Stomach (tissue), 9 donors: ENCODE data around the gene USP8. TPM values are rescaled to one million over a fixed set of nuclear protein-coding genes. Genes with fewer than 3 reads are reported as not detected.
A peak's percentile ranks its signal among the peaks of the same experiment; 100 is the strongest.
"Not testable (repeated sequence)": the region's sequence is repeated elsewhere in the genome, so short reads cannot be mapped to it uniquely, and the experiment has no call there.

Source experiments
- DNase-seq, 2 donors: peaks; one replicate each; pipeline versions ENCODE4 v3.0.0 to v3.0.0-alpha.2; 2013 to 2019
- H3K27ac ChIP-seq, 5 donors: fragments of 200-600 bp in 4 of 5; sonication (generic) in 4 of 5; one replicate each; pipeline ENCODE4 v1.5.1; 2013 to 2019; ENCODE audit warnings: mild to moderate bottlenecking in 1 of 5, moderate library complexity in 1 of 5
- H3K27me3 ChIP-seq, 3 donors: fragments of 200-600 bp; sonication (generic); one replicate each; pipeline ENCODE4 v1.5.1; 2017 to 2019; ENCODE audit warnings: mixed run types in 1 of 3
- H3K36me3 ChIP-seq, 4 donors: fragments of 200-600 bp; sonication (generic); 1 replicate in 3 of 4; 2 replicates in 1 of 4; pipeline ENCODE4 v1.5.1; 2016 to 2019
- H3K4me1 ChIP-seq, 4 donors: fragments of 200-600 bp; sonication (generic); one replicate each; pipeline ENCODE4 v1.5.1; 2016 to 2019
- H3K4me3 ChIP-seq, 4 donors: fragments of 200-600 bp; sonication (generic) in 3 of 4; one replicate each; pipeline ENCODE4 v1.5.1; 2016 to 2019; ENCODE audit warnings: mild to moderate bottlenecking in 1 of 4
- H3K9me3 ChIP-seq, 4 donors: fragments of 200-600 bp; sonication (generic); one replicate each; pipeline ENCODE4 v1.5.1; 2016 to 2019
- EP300 ChIP-seq: sonication (generic); formaldehyde crosslinking; IDR thresholded peaks from one replicate; pipeline ENCODE4 v1.6.1; 2017; ENCODE audit warnings: antibody characterized with exemption
- POLR2A ChIP-seq, 4 donors: fragments of 450-650 bp; IDR thresholded peaks; one replicate each; pipeline ENCODE4 v1.6.1; 2016; ENCODE audit warnings: antibody characterized with exemption in 4 of 4, control low read depth in 2 of 4, mild to moderate bottlenecking in 1 of 4, moderate library complexity in 1 of 4
- POLR2AphosphoS5 ChIP-seq, 3 donors: sonication (generic); formaldehyde crosslinking; IDR thresholded peaks; one replicate each; pipeline ENCODE4 v1.6.1; 2016; ENCODE audit warnings: antibody characterized with exemption in 3 of 3
- WGBS, 5 donors: extraction: QIAGEN DNeasy Blood & Tissue Kit in 3 of 5; methylation state at CpG; one replicate each; pipeline versions ENCODE4 v1.1.5 to v1.1.7; 2013 to 2018; 5-methylcytosine and 5-hydroxymethylcytosine counted together
- intact Hi-C: fragments of 100-400 bp; cut with DNase I; formaldehyde crosslinking; loops from one replicate; pipeline ENCODE4 v1.15.1; 2023; ENCODE audit warnings: low total_unique reads
- polyA plus RNA-seq, 3 donors: library from polyadenylated mRNA; stranded (reverse); fragments of 200-250 nt; gene quantifications; one replicate each; pipeline ENCODE4 v1.2.3, GENCODE V29; 2013
- total RNA-seq, 5 donors: library from RNA; depleted of rRNA; stranded (reverse); fragments of >200 nt; gene quantifications; one replicate each; pipeline versions ENCODE4 v1.1.0 to v1.2.3, GENCODE V29; 2014 to 2016
- TF ChIP-seq, protein P1 (sequence below), 7 experiments: fragments of 450-650 bp in 4 of 7; fragments of 200-600 bp in 3 of 7; sonication (generic) in 3 of 7; IDR thresholded peaks; one replicate each; pipeline ENCODE4 v1.5.1; 2016 to 2019; ENCODE audit warnings: antibody characterized with exemption in 7 of 7, control low read depth in 2 of 7, mild to moderate bottlenecking in 1 of 7
- donor health status: healthy with polysubstance abuse.
- donor health status: Bipolar disorder and iron deficiency.
- donor health status: healthy.

The USP8 gene
- total and polyA plus RNA-seq, 8 donors: 13.7 to 73.9 (median 30.1) TPM

DNA sequence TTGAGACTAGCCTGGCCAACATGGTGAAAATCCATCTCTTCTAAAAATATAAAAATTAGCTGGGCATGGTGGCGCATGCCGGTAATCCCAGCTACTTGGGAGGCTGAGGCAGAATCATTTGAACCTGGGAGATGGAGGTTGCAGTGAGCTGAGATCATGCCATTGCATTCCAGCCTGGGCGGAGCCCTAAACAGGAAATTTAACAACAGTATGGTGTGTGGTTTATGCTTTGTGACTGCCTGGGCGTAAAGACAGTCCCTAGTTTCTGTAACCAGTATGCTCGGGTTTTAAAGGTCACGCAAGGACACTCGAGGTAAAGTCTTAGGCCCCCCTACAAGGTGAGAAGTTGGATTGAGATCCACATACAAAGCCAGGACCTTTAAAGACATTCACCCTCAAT, 78.9 kb downstream of the USP8 start:
- H3K9me3 ChIP-seq: no peaks in the 10 kb centered on the region
- 87 to 94% (median 93%) methylated on average over 7 of the region's 7 CpGs for WGBS, 5 donors
- H3K4me1 ChIP-seq: no peaks in the 10 kb centered on the region
- intact Hi-C loops: no loop called here
- H3K27ac ChIP-seq: no peak overlapping the region
- peaks cover 29 to 65% (median 61%) of the 10 kb centered on the region in 4 donors for H3K36me3 ChIP-seq
- DNase-seq: no peak
- no peak for TF ChIP-seq EP300
- TF ChIP-seq POLR2AphosphoS5 (IDR thresholded peaks at IDR 0.05): no peak
- no peak for TF ChIP-seq POLR2A (IDR thresholded peaks at IDR 0.05)
- TF ChIP-seq, protein P1, sequence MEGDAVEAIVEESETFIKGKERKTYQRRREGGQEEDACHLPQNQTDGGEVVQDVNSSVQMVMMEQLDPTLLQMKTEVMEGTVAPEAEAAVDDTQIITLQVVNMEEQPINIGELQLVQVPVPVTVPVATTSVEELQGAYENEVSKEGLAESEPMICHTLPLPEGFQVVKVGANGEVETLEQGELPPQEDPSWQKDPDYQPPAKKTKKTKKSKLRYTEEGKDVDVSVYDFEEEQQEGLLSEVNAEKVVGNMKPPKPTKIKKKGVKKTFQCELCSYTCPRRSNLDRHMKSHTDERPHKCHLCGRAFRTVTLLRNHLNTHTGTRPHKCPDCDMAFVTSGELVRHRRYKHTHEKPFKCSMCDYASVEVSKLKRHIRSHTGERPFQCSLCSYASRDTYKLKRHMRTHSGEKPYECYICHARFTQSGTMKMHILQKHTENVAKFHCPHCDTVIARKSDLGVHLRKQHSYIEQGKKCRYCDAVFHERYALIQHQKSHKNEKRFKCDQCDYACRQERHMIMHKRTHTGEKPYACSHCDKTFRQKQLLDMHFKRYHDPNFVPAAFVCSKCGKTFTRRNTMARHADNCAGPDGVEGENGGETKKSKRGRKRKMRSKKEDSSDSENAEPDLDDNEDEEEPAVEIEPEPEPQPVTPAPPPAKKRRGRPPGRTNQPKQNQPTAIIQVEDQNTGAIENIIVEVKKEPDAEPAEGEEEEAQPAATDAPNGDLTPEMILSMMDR (IDR thresholded peaks at IDR 0.05): no peak
- no peak overlapping the region for H3K4me3 ChIP-seq
- H3K27me3 ChIP-seq: no peaks in the 10 kb centered on the region

DNA sequence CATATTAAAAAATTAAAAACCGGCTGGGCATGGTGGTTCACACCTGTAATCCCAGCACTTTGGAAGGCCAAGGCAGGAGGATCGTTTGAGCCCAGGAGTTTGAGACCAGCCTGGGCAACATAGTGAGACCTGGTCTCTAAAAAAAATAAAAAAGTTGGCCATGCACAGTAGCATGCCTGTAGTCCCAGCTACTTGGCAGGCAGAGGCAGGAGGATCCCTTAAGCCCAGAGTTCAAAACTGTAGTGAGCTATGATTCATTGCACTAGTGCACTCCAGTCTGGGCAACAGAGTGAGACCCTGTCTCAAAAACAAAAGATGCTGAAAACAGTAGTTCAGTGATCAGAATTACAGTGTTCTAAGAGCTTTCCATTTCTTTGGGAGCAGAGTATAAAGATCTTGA, 81.5 kb downstream of the USP8 start:
- H3K4me3 ChIP-seq, H3K9me3 ChIP-seq, H3K27me3 ChIP-seq, intact Hi-C loops, DNase-seq, H3K4me1 ChIP-seq, H3K27ac ChIP-seq: not testable (repeated sequence)
- peaks cover 12 to 40% (median 36%) of the 10 kb centered on the region in 4 donors for H3K36me3 ChIP-seq
- WGBS, 5 donors: 80 to 95% (median 83%) methylated on average over 2 of the region's 2 CpGs

DNA sequence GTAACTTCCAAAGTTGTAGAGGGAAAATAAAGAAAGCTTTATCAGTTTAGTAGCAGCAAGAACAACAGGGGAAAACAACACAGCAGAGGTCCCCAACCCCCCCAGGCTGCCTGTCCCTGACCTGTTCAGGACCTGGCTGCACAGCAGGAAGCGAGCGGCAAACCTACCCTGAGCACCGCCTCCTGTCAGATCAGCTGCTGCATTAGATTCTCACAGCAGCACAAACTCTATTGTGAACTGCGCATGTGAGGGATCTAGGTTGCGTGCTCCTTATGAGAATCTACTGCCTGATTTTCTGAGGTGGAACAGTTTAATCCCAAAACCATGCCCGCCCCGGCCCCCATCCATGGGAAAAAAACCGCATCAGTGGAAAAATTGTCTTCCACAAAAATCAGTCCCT, 81.9 kb downstream of the USP8 start:
- intact Hi-C loops: no loop called here
- WGBS, 5 donors: 63 to 71% (median 68%) methylated on average over 8 of the region's 8 CpGs
- Histone ChIP-seq H3K4me3 (no peak overlapping the region), H3K36me3 (peaks cover 11 to 35% (median 32%) of the 10 kb centered on the region in 4 donors), H3K27ac (no peak overlapping the region), H3K4me1 (no peaks in the 10 kb centered on the region), H3K9me3 (no peaks in the 10 kb centered on the region), H3K27me3 (no peaks in the 10 kb centered on the region)
- TF ChIP-seq POLR2AphosphoS5 (IDR thresholded peaks at IDR 0.05): no peak
- DNase-seq: peak in 1 of 2 donors; percentile 39

DNA sequence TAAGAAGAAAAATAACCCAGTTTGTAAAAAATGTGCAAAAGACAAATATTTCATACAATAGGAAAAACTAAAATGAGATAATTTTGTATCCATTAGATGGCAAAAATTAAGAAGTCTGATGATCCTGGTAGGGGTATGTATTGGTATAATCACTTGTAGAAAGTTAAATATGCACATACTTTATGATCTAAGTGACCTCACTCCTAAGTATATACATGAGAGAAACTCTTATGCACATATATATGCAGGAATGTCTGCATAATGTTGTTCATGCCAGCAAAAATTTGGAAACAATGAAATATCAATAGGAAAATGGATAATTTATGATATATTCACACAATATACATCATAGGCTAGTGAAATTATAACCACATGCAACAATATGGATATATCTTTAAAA, 88.8 kb downstream of the USP8 start:
- peaks cover 0 to 5% (median 2%) of the 10 kb centered on the region in 4 donors for H3K9me3 ChIP-seq
- H3K27ac ChIP-seq: no peak overlapping the region
- DNase-seq: no peak
- no peaks in the 10 kb centered on the region for H3K27me3 ChIP-seq
- no peaks in the 10 kb centered on the region for H3K4me1 ChIP-seq
- peaks cover 0 to 5% (median 2%) of the 10 kb centered on the region in 4 donors for H3K36me3 ChIP-seq
- intact Hi-C loops: no loop called here
- H3K4me3 ChIP-seq: no peak overlapping the region
- no peak for TF ChIP-seq POLR2A (IDR thresholded peaks at IDR 0.05)
- TF ChIP-seq, protein P1 (IDR thresholded peaks at IDR 0.05): no peak

DNA sequence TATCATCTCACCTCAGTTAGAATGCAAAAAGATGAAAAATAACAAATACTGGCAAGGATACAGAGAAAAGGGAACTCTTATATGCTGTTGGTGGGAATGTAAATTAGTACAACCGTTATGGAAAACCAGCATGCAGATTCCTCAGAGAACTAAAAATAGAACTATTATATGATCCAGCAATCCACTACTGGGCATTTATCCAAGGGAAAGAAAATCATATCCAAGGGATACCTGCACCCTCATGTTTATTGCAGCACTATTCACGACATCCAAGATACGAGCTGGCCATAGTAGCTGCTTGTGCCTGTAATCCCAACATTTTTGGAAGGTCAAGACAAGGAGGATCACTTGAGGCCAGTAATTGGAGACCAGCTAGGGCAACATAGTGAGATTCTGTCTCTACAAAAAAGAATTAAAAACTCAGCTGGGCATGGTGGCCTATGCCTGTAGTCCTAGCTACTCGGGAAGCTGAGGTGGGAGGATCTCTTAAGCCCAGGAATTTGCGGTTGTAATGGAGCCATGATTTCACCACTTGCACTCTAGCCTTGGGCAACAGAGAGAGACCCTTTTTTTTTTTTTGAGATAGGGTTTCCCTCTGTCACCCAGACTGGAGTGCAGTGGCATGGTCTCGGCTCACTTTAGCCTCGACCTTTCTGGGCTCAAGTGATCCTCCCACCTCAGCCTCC, 95.7 kb downstream of the USP8 start:
- Histone ChIP-seq H3K9me3 (peaks cover 0 to 8% (median 4%) of the 10 kb centered on the region in 4 donors), H3K27me3 (no peaks in the 10 kb centered on the region), H3K36me3 (no peaks in the 10 kb centered on the region), H3K4me1 (no peaks in the 10 kb centered on the region), H3K4me3 (no peak overlapping the region), H3K27ac (no peak overlapping the region)
- 72 to 84% (median 80%) methylated on average over 7 of the region's 7 CpGs for WGBS, 5 donors
- DNase-seq: peak in 1 of 2 donors; percentile 18
- intact Hi-C loops: no loop called here
- TF ChIP-seq POLR2AphosphoS5 (IDR thresholded peaks at IDR 0.05): no peak
- no peak for TF ChIP-seq POLR2A (IDR thresholded peaks at IDR 0.05)
- TF ChIP-seq, protein P1 (IDR thresholded peaks at IDR 0.05): no peak
- no peak for TF ChIP-seq EP300
